CD4-positive, alpha-beta T cell (primary cell): ENCODE results near the gene FHIP1B. TPM values are rescaled to one million over a fixed set of nuclear protein-coding genes. Genes with fewer than 3 reads are reported as not detected.

Experiments used
- ATAC-seq: fragments of 200-7000 bp; cut with Tn5 transposase; one replicate; pipeline ENCODE4 v1.10.0; 2022; ENCODE audit warnings: mild to moderate bottlenecking; ENCODE audit not compliant: poor library complexity
- CTCF ChIA-PET: fragments of 350-600 bp; sonication (Branson Sonifier 250); formaldehyde crosslinking; loops from one replicate; lab custom pipeline; 2021; ENCODE audit warnings: antibody characterized with exemption, inconsistent platforms; lab: Charles Lee
- POLR2A ChIA-PET: fragments of 350-600 bp; sonication (Branson Sonifier 250); formaldehyde crosslinking; loops from one replicate; lab custom pipeline; 2021; ENCODE audit warnings: antibody characterized with exemption, inconsistent platforms; lab: Charles Lee
- DNase-seq, 14 experiments: peaks; one replicate each; pipeline ENCODE4 v3.0.0-alpha.2; 2013 to 2020; ENCODE audit warnings: mixed read lengths in 2 of 14
- H3K27ac ChIP-seq, 2 donors: one replicate each; pipeline versions ENCODE4 v1.5.1 to v1.7.0; 2013; ENCODE audit warnings: low read length in 2 of 2, low read depth in 1 of 2, mild to moderate bottlenecking in 1 of 2
- H3K27me3 ChIP-seq, 2 experiments: 1 replicate in 1 of 2; 2 replicates in 1 of 2; pipeline versions ENCODE4 v1.6.1 to v1.7.0; 2013; ENCODE audit warnings: low read length in 2 of 2, control low read depth in 1 of 2, mild to moderate bottlenecking in 1 of 2, moderate library complexity in 1 of 2; ENCODE audit not compliant: insufficient read depth in 2 of 2, control insufficient read depth in 1 of 2
- H3K36me3 ChIP-seq: one replicate; pipeline ENCODE4 v1.6.1; 2013; ENCODE audit warnings: low read length, control low read depth; ENCODE audit not compliant: insufficient read depth
- H3K4me1 ChIP-seq: one replicate; pipeline ENCODE4 v1.6.1; 2013; ENCODE audit warnings: low read length, control low read depth; ENCODE audit not compliant: insufficient read depth
- H3K4me3 ChIP-seq: one replicate; pipeline ENCODE4 v1.5.1; 2013; ENCODE audit warnings: mild to moderate bottlenecking, low read length, moderate library complexity
- H3K9me3 ChIP-seq, 2 experiments: 1 replicate in 1 of 2; 2 replicates in 1 of 2; pipeline versions ENCODE4 v1.6.1 to v1.7.0; 2013; ENCODE audit warnings: low read length in 2 of 2, mild to moderate bottlenecking in 2 of 2, control low read depth in 1 of 2, moderate library complexity in 1 of 2; ENCODE audit not compliant: control insufficient read depth in 1 of 2, insufficient read depth in 1 of 2
- H3K27ac Mint-ChIP-seq: one replicate; pipeline ENCODE4 v1.8.0; 2020; ENCODE audit warnings: mixed read lengths
- H3K27me3 Mint-ChIP-seq: one replicate; pipeline ENCODE4 v1.8.0; 2021; ENCODE audit warnings: mixed read lengths
- H3K36me3 Mint-ChIP-seq: one replicate; pipeline ENCODE4 v1.8.0; 2021; ENCODE audit warnings: low read depth, mixed read lengths
- H3K4me1 Mint-ChIP-seq: one replicate; pipeline ENCODE4 v1.8.0; 2021; ENCODE audit warnings: low read depth, mixed read lengths
- H3K4me3 Mint-ChIP-seq: one replicate; pipeline ENCODE4 v1.8.0; 2020; ENCODE audit warnings: mild to moderate bottlenecking, mixed read lengths
- H3K9me3 Mint-ChIP-seq: one replicate; pipeline ENCODE4 v1.8.0; 2020; ENCODE audit warnings: mixed read lengths
- intact Hi-C, 2 experiments: fragments of 100-400 bp; cut with DNase I in 1 of 2; cut with micrococcal nuclease in 1 of 2; formaldehyde crosslinking; loops; one replicate each; pipeline versions ENCODE4 v1.15.1 to v1.9.0; 2023 to 2025; cut with DNase I, micrococcal nuclease
- total RNA-seq, 174 experiments: library from RNA in 2 of 174; stranded (reverse) in 2 of 174; gene quantifications; one replicate each; pipeline ENCODE4 v1.2.3 and lab custom pipeline; 2021 to 2026
- TF ChIP-seq, protein P1 (sequence below): fragments of 200-600 bp; IDR thresholded peaks from one replicate; pipeline ENCODE4 v1.8.0; 2022; ENCODE audit warnings: antibody characterized with exemption, mild to moderate bottlenecking

Gene FHIP1B
- total RNA-seq, 2 experiments from 2014 or later: 26.7 to 27.7 TPM

DNA sequence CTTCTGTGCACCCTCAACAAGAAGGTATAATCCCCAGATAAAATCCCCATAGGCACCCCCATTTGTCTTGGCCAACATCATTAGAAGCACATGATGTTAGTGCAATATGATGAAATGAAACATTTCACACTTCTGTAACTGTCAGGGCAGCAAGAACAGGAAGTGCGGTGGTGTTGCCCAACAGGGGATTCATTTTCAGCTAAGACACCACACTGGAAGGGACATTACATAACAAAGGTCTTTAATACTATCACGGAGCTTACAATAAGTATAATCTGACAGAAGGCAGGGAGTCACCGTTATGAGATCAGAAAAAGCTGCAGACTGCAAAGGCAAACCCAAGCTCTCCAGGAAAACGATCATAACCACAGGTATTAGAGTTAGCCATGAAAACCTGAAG, 33.5 kb downstream of the FHIP1B start:
- peak in 3 of 14 experiments; percentile 66 to 77 (median 67) for DNase-seq
- no peaks in the 10 kb centered on the region for H3K27me3 Mint-ChIP-seq
- H3K36me3 Mint-ChIP-seq: peaks cover 6% of the 10 kb centered on the region
- ATAC-seq: no peak
- peaks cover 22% of the 10 kb centered on the region for H3K4me1 Mint-ChIP-seq
- intact Hi-C loops: no loop called here
- Histone ChIP-seq H3K9me3 (no peaks in the 10 kb centered on the region), H3K36me3 (no peaks in the 10 kb centered on the region), H3K4me1 (peaks cover 14% of the 10 kb centered on the region), H3K27ac (peak overlapping the region in 1 of 2 donors; percentile 69), H3K4me3 (no peak overlapping the region), H3K27me3 (no peaks in the 10 kb centered on the region)
- POLR2A ChIA-PET: no interaction called here
- H3K4me3 Mint-ChIP-seq: no peak overlapping the region
- no peak overlapping the region for H3K27ac Mint-ChIP-seq
- TF ChIP-seq, protein P1, sequence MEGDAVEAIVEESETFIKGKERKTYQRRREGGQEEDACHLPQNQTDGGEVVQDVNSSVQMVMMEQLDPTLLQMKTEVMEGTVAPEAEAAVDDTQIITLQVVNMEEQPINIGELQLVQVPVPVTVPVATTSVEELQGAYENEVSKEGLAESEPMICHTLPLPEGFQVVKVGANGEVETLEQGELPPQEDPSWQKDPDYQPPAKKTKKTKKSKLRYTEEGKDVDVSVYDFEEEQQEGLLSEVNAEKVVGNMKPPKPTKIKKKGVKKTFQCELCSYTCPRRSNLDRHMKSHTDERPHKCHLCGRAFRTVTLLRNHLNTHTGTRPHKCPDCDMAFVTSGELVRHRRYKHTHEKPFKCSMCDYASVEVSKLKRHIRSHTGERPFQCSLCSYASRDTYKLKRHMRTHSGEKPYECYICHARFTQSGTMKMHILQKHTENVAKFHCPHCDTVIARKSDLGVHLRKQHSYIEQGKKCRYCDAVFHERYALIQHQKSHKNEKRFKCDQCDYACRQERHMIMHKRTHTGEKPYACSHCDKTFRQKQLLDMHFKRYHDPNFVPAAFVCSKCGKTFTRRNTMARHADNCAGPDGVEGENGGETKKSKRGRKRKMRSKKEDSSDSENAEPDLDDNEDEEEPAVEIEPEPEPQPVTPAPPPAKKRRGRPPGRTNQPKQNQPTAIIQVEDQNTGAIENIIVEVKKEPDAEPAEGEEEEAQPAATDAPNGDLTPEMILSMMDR: no peak
- CTCF ChIA-PET: no interaction called here
- no peaks in the 10 kb centered on the region for H3K9me3 Mint-ChIP-seq

DNA sequence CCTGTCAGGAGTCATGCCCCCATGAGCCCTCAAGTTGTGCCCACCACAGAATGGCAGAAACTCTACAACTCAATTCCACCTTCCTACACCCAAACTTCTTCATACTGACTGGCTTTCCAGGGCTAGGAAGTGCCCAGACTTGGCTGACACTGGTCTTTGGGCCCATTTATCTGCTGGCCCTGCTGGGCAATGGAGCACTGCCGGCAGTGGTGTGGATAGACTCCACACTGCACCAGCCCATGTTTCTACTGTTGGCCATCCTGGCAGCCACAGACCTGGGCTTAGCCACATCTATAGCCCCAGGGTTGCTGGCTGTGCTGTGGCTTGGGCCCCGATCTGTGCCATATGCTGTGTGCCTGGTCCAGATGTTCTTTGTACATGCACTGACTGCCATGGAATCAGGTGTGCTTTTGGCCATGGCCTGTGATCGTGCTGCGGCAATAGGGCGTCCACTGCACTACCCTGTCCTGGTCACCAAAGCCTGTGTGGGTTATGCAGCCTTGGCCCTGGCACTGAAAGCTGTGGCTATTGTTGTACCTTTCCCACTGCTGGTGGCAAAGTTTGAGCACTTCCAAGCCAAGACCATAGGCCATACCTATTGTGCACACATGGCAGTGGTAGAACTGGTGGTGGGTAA, 35.1 kb downstream of the FHIP1B start, which contains the start of gene OR52W1:
OR52W1 (plus strand) TSS at position 51 of the 637 bp plus-strand sequence; CDS start at position 51, 0 bp downstream.
- DNase-seq: no peak
- POLR2A ChIA-PET: no interaction called here
- peaks cover 13% of the 10 kb centered on the region for H3K4me1 Mint-ChIP-seq
- H3K4me3 ChIP-seq: no peak within 1 kb of the TSS
- CTCF ChIA-PET: no interaction called here
- no peaks in the 10 kb centered on the region for H3K27me3 Mint-ChIP-seq
- TF ChIP-seq, protein P1: no peak
- no peak within 1 kb of the TSS for H3K27ac Mint-ChIP-seq
- no peaks in the 10 kb centered on the region for H3K36me3 Mint-ChIP-seq
- peaks cover 14% of the 10 kb centered on the region for H3K4me1 ChIP-seq
- no peaks in the 10 kb centered on the region for H3K36me3 ChIP-seq
- intact Hi-C loops: no loop called here
- no peaks in the 10 kb centered on the region for H3K27me3 ChIP-seq
- H3K9me3 ChIP-seq: no peaks in the 10 kb centered on the region
- no peak within 1 kb of the TSS for H3K4me3 Mint-ChIP-seq
- ATAC-seq: no peak
- no peak within 1 kb of the TSS for H3K27ac ChIP-seq
- no peaks in the 10 kb centered on the region for H3K9me3 Mint-ChIP-seq

DNA sequence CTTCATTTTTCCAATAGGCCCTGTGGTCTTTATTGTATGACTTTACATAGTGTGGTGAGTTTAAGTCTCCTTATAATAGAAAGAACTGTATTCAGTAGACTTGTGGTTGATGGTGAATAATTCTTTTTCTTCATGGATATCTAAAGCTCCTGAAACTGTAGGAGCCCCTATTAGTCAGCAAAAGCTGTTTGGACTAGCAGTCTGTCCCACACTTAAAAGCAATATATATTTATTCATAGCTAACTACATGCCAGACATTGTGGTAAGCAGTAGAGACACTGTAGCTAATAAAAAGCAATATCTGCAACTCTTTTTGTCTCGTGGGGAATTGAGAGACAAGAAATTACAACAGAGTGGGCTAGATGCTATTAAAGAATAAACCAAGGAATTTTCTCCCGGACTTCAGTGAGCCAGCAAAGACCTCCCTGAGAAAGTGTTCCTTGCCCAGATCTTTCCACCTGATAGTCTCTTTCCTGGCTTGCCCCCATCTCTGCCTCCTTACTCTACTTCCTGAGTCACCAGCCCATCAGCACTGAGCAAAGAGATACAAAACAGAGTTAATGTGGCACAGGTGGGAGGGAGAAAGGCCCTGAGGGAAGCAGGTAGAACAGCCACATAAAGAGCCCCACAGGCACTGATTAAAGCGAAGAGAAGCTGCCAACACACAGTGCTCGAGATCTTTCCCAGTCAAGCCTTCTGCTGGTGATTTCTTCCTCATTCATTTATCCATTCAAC, 36.8 kb downstream of the FHIP1B start:
- no peaks in the 10 kb centered on the region for H3K36me3 ChIP-seq
- Mint-ChIP-seq H3K4me3 (no peak overlapping the region), H3K36me3 (no peaks in the 10 kb centered on the region), H3K27ac (no peak overlapping the region), H3K27me3 (no peaks in the 10 kb centered on the region), H3K9me3 (no peaks in the 10 kb centered on the region), H3K4me1 (no peaks in the 10 kb centered on the region)
- H3K27me3 ChIP-seq: no peaks in the 10 kb centered on the region
- H3K9me3 ChIP-seq: no peaks in the 10 kb centered on the region
- POLR2A ChIA-PET: interaction anchor here (0.7 kb wide), 1 partner anchor 570 kb away, joined by 3 read pairs; no protein-coding TSS in a partner anchor
- DNase-seq: no peak
- H3K27ac ChIP-seq: no peak overlapping the region
- TF ChIP-seq, protein P1: no peak
- no peak for ATAC-seq
- CTCF ChIA-PET: no interaction called here
- no peak overlapping the region for H3K4me3 ChIP-seq
- intact Hi-C loops: no loop called here
- H3K4me1 ChIP-seq: peaks cover 2% of the 10 kb centered on the region
